ENCODE measurements around the gene PWP2. TPM values are rescaled to one million over a fixed set of nuclear protein-coding genes. Genes with fewer than 3 reads are reported as not detected.
"Not testable (repeated sequence)": the region's sequence is repeated elsewhere in the genome, so short reads cannot be mapped to it uniquely, and the experiment has no call there.

Gene PWP2
- total RNA-seq, 3 donors from 2014 or later (not counting 1 experiment from before 2014, with no cell fraction given), result 28.5 to 32.7 (median 32.7) TPM

GRCh38 chr21:44113702-44114371, 6.6 kb downstream of the PWP2 start:
- DNase-seq; H3K27me3 Mint-ChIP-seq (ENCODE audit: low read depth in 2 of 2); H3K36me3 Mint-ChIP-seq; H3K27me3 ChIP-seq (ENCODE audit: control insufficient read depth, insufficient read depth, low read length); H3K4me3 Mint-ChIP-seq; intact Hi-C loops (cut with micrococcal nuclease); H3K9me3 Mint-ChIP-seq; H3K4me1 ChIP-seq (ENCODE audit: control insufficient read depth, insufficient read depth, low read length); H3K27ac Mint-ChIP-seq; H3K4me1 Mint-ChIP-seq; H3K4me3 ChIP-seq (ENCODE audit: low read length); H3K9me3 ChIP-seq (ENCODE audit: control insufficient read depth, insufficient read depth, low read length); H3K36me3 ChIP-seq (ENCODE audit: control insufficient read depth, insufficient read depth, low read length); H3K27ac ChIP-seq (ENCODE audit: low read length): not testable (repeated sequence)
- no CpG with 5 or more reads among the region's 33 CpGs for WGBS (ENCODE audit: insufficient coverage)
- ATAC-seq, result peak in 2 of 3 donors; percentile 57 to 75

GRCh38 chr21:44122131-44122530, 14.9 kb downstream of the PWP2 start:
- H3K4me3 Mint-ChIP-seq; H3K27me3 ChIP-seq (ENCODE audit: control insufficient read depth, insufficient read depth, low read length); H3K27ac ChIP-seq (ENCODE audit: low read length); H3K9me3 ChIP-seq (ENCODE audit: control insufficient read depth, insufficient read depth, low read length); intact Hi-C loops (cut with micrococcal nuclease); H3K27ac Mint-ChIP-seq; H3K27me3 Mint-ChIP-seq (ENCODE audit: low read depth in 2 of 2); H3K9me3 Mint-ChIP-seq; H3K36me3 ChIP-seq (ENCODE audit: control insufficient read depth, insufficient read depth, low read length); H3K4me1 ChIP-seq (ENCODE audit: control insufficient read depth, insufficient read depth, low read length); DNase-seq; H3K4me1 Mint-ChIP-seq; H3K4me3 ChIP-seq (ENCODE audit: low read length); H3K36me3 Mint-ChIP-seq; ATAC-seq: not testable (repeated sequence)
- WGBS (ENCODE audit: insufficient coverage), result no CpG with 5 or more reads among the region's 10 CpGs

- intact Hi-C loops (cut with micrococcal nuclease), result not testable (repeated sequence)
Measured at GRCh38 chr21:44127827-44128226, 20.6 kb downstream of the PWP2 start.

GRCh38 chr21:44133715-44134057, 26.5 kb downstream of the PWP2 start:
- H3K27me3 Mint-ChIP-seq (ENCODE audit: low read depth in 2 of 2); H3K27ac Mint-ChIP-seq; H3K9me3 ChIP-seq (ENCODE audit: control insufficient read depth, insufficient read depth, low read length); H3K9me3 Mint-ChIP-seq; DNase-seq; intact Hi-C loops (cut with micrococcal nuclease); H3K27ac ChIP-seq (ENCODE audit: low read length); H3K36me3 ChIP-seq (ENCODE audit: control insufficient read depth, insufficient read depth, low read length); H3K4me1 ChIP-seq (ENCODE audit: control insufficient read depth, insufficient read depth, low read length); H3K36me3 Mint-ChIP-seq; ATAC-seq; H3K27me3 ChIP-seq (ENCODE audit: control insufficient read depth, insufficient read depth, low read length); H3K4me1 Mint-ChIP-seq; H3K4me3 Mint-ChIP-seq: not testable (repeated sequence)
- WGBS (ENCODE audit: insufficient coverage), result no CpG with 5 or more reads among the region's 35 CpGs
- peak overlapping the region; percentile 25 for H3K4me3 ChIP-seq (ENCODE audit: low read length)

More at GRCh38 chr21:44127827-44128226, 20.6 kb downstream of the PWP2 start:
- not testable (repeated sequence) for H3K27ac ChIP-seq (ENCODE audit: low read length); H3K4me3 Mint-ChIP-seq; H3K36me3 Mint-ChIP-seq; H3K4me1 Mint-ChIP-seq; H3K4me1 ChIP-seq (ENCODE audit: control insufficient read depth, insufficient read depth, low read length); DNase-seq; ATAC-seq; H3K4me3 ChIP-seq (ENCODE audit: low read length); H3K9me3 Mint-ChIP-seq; H3K27me3 Mint-ChIP-seq (ENCODE audit: low read depth in 2 of 2); H3K9me3 ChIP-seq (ENCODE audit: control insufficient read depth, insufficient read depth, low read length); H3K27ac Mint-ChIP-seq; H3K36me3 ChIP-seq (ENCODE audit: control insufficient read depth, insufficient read depth, low read length); H3K27me3 ChIP-seq (ENCODE audit: control insufficient read depth, insufficient read depth, low read length)
- no CpG with 5 or more reads among the region's 19 CpGs for WGBS (ENCODE audit: insufficient coverage)

GRCh38 chr21:44134732-44135131, 27.5 kb downstream of the PWP2 start:
- ATAC-seq; H3K4me3 Mint-ChIP-seq; H3K4me3 ChIP-seq (ENCODE audit: low read length); H3K27ac Mint-ChIP-seq; intact Hi-C loops (cut with micrococcal nuclease); H3K27ac ChIP-seq (ENCODE audit: low read length); H3K9me3 ChIP-seq (ENCODE audit: control insufficient read depth, insufficient read depth, low read length); DNase-seq; H3K36me3 ChIP-seq (ENCODE audit: control insufficient read depth, insufficient read depth, low read length); H3K27me3 Mint-ChIP-seq (ENCODE audit: low read depth in 2 of 2); H3K4me1 Mint-ChIP-seq; H3K9me3 Mint-ChIP-seq; H3K4me1 ChIP-seq (ENCODE audit: control insufficient read depth, insufficient read depth, low read length); H3K36me3 Mint-ChIP-seq; H3K27me3 ChIP-seq (ENCODE audit: control insufficient read depth, insufficient read depth, low read length): not testable (repeated sequence)
- no CpG with 5 or more reads among the region's 8 CpGs for WGBS (ENCODE audit: insufficient coverage)

- H3K27me3 ChIP-seq (ENCODE audit: control insufficient read depth, insufficient read depth, low read length); H3K4me3 ChIP-seq (ENCODE audit: low read length); H3K27ac Mint-ChIP-seq; H3K36me3 Mint-ChIP-seq; DNase-seq; H3K9me3 Mint-ChIP-seq; H3K27me3 Mint-ChIP-seq (ENCODE audit: low read depth in 2 of 2); H3K27ac ChIP-seq (ENCODE audit: low read length); H3K4me3 Mint-ChIP-seq; H3K4me1 ChIP-seq (ENCODE audit: control insufficient read depth, insufficient read depth, low read length); H3K36me3 ChIP-seq (ENCODE audit: control insufficient read depth, insufficient read depth, low read length); H3K4me1 Mint-ChIP-seq; H3K9me3 ChIP-seq (ENCODE audit: control insufficient read depth, insufficient read depth, low read length); intact Hi-C loops (cut with micrococcal nuclease): not testable (repeated sequence)
- no CpG with 5 or more reads among the region's 15 CpGs for WGBS (ENCODE audit: insufficient coverage)
- peak; percentile 49 to 73 (median 66) for ATAC-seq
Measured at GRCh38 chr21:44138039-44138438, 30.8 kb downstream of the PWP2 start.

- H3K9me3 ChIP-seq (ENCODE audit: control insufficient read depth, insufficient read depth, low read length); H3K4me1 Mint-ChIP-seq; H3K27me3 ChIP-seq (ENCODE audit: control insufficient read depth, insufficient read depth, low read length); H3K4me1 ChIP-seq (ENCODE audit: control insufficient read depth, insufficient read depth, low read length); H3K9me3 Mint-ChIP-seq; H3K36me3 ChIP-seq (ENCODE audit: control insufficient read depth, insufficient read depth, low read length); H3K27me3 Mint-ChIP-seq (ENCODE audit: low read depth in 2 of 2); H3K4me3 ChIP-seq (ENCODE audit: low read length); H3K36me3 Mint-ChIP-seq; DNase-seq; intact Hi-C loops (cut with micrococcal nuclease): not testable (repeated sequence)
- peak overlapping the region in 1 of 2 donors; percentile 79 for H3K27ac Mint-ChIP-seq
- H3K4me3 Mint-ChIP-seq, result peak overlapping the region; percentile 25
- peak; percentile 18 to 31 (median 27) for ATAC-seq
- 78% methylated on average over 1 of the region's 30 CpGs for WGBS (ENCODE audit: insufficient coverage)
- peak overlapping the region; percentile 82 for H3K27ac ChIP-seq (ENCODE audit: low read length)
Measured at GRCh38 chr21:44139787-44140551, 32.8 kb downstream of the PWP2 start.

- ATAC-seq; H3K4me1 ChIP-seq (ENCODE audit: control insufficient read depth, insufficient read depth, low read length); H3K4me1 Mint-ChIP-seq; H3K4me3 ChIP-seq (ENCODE audit: low read length); H3K9me3 Mint-ChIP-seq; H3K36me3 Mint-ChIP-seq; H3K36me3 ChIP-seq (ENCODE audit: control insufficient read depth, insufficient read depth, low read length); H3K27ac Mint-ChIP-seq; H3K4me3 Mint-ChIP-seq; H3K27me3 Mint-ChIP-seq (ENCODE audit: low read depth in 2 of 2); H3K9me3 ChIP-seq (ENCODE audit: control insufficient read depth, insufficient read depth, low read length); intact Hi-C loops (cut with micrococcal nuclease); DNase-seq; H3K27me3 ChIP-seq (ENCODE audit: control insufficient read depth, insufficient read depth, low read length): not testable (repeated sequence)
- H3K27ac ChIP-seq (ENCODE audit: low read length), result peak overlapping the region; percentile 42
- no CpG with 5 or more reads among the region's 18 CpGs for WGBS (ENCODE audit: insufficient coverage)
Measured at GRCh38 chr21:44140552-44140932, 33.3 kb downstream of the PWP2 start.
